Measurements from ENCODE around the gene ABI1.

- no peak for TF ChIP-seq CTCF (IDR thresholded peaks at IDR 0.05; ENCODE audit: borderline replicate concordance, extremely low read depth, low read length, poor library complexity, severe bottlenecking)
- no peak for TF ChIP-seq EZH2 (IDR thresholded peaks at IDR 0.05; ENCODE audit: borderline replicate concordance, low read depth, low read length, severe bottlenecking)
Measured at GRCh38 chr10:26735435-26735834, 125.3 kb downstream of the ABI1 start.

Measured in DND-41 (cell line).